ENCODE data around the gene SLC38A10.
A peak's percentile ranks its signal among the peaks of the same experiment; 100 is the strongest.

SLC38A10 gene

GRCh38 chr17:81222906-81223761 is 72.0 kb downstream of the SLC38A10 start, which contains the start of gene CEP131:
TSS of gene CEP131 (minus strand) at chr17:81222965. CDS start at chr17:81220056, 2,909 bp downstream.
- peak; percentile 99 for DNase-seq

GRCh38 chr17:81222620-81222905 is 72.5 kb downstream of the SLC38A10 start:
- DNase-seq, result no peak

- DNase-seq, result no peak
Measured at GRCh38 chr17:81221842-81222619, 73.1 kb downstream of the SLC38A10 start.

- DNase-seq, result no peak
Measured at GRCh38 chr17:81221371-81221841, 73.7 kb downstream of the SLC38A10 start.

- no peak for DNase-seq
Measured at GRCh38 chr17:81219476-81220180, 75.5 kb downstream of the SLC38A10 start.

- DNase-seq, result no peak
Measured at GRCh38 chr17:81218991-81219390, 76.1 kb downstream of the SLC38A10 start.

GRCh38 chr17:81218459-81218858 is 76.6 kb downstream of the SLC38A10 start:
- DNase-seq, result no peak

GRCh38 chr17:81217491-81217890 is 77.6 kb downstream of the SLC38A10 start:
- no peak for DNase-seq

- no peak for DNase-seq
Measured at GRCh38 chr17:81213978-81214377, 81.1 kb downstream of the SLC38A10 start.

- no peak for DNase-seq
Measured at GRCh38 chr17:81212365-81212764, 82.7 kb downstream of the SLC38A10 start.

GRCh38 chr17:81210868-81211267 is 84.2 kb downstream of the SLC38A10 start:
- DNase-seq, result no peak

- no peak for DNase-seq
Measured at GRCh38 chr17:81210466-81210865, 84.6 kb downstream of the SLC38A10 start.

- DNase-seq, result no peak
Measured at GRCh38 chr17:81209141-81209540, 86.0 kb downstream of the SLC38A10 start.

- DNase-seq, result no peak
Measured at GRCh38 chr17:81208651-81209050, 86.5 kb downstream of the SLC38A10 start.

GRCh38 chr17:81207610-81208581 is 87.2 kb downstream of the SLC38A10 start:
- DNase-seq, result no peak

- DNase-seq, result no peak
Measured at GRCh38 chr17:81206657-81207056, 88.5 kb downstream of the SLC38A10 start.

GRCh38 chr17:81206166-81206565 is 88.9 kb downstream of the SLC38A10 start:
- DNase-seq, result no peak

- DNase-seq, result no peak
Measured at GRCh38 chr17:81204578-81204977, 90.5 kb downstream of the SLC38A10 start.

- no peak for DNase-seq
Measured at GRCh38 chr17:81203136-81203535, 92.0 kb downstream of the SLC38A10 start.

GRCh38 chr17:81202318-81202717 is 92.8 kb downstream of the SLC38A10 start:
- DNase-seq, result no peak

- no peak for DNase-seq
Measured at GRCh38 chr17:81200695-81201580, 94.2 kb downstream of the SLC38A10 start.
